NAMALWA (cell line): ENCODE measurements around the gene CARHSP1.
"Not testable (repeated sequence)": the region's sequence is repeated elsewhere in the genome, so short reads cannot be mapped to it uniquely, and the experiment has no call there.

Experiments used
- DNase-seq: peaks from one replicate; pipeline ENCODE4 v3.0.0-alpha.2; 2015; ENCODE audit warnings: low spot score

CARHSP1 gene

GRCh38 chr16:8893426-8893825 is 24.6 kb upstream of the CARHSP1 start:
- no peak for DNase-seq

- no peak for DNase-seq
Observed at GRCh38 chr16:8892101-8892575, 23.3 kb upstream of the CARHSP1 start.

GRCh38 chr16:8890549-8890921 is 21.7 kb upstream of the CARHSP1 start:
- DNase-seq: no peak

GRCh38 chr16:8889893-8890548 is 21.2 kb upstream of the CARHSP1 start:
- no peak for DNase-seq

GRCh38 chr16:8888951-8889892 is 20.4 kb upstream of the CARHSP1 start:
- DNase-seq: no peak

GRCh38 chr16:8887952-8888560 is 19.2 kb upstream of the CARHSP1 start:
- DNase-seq: no peak

- DNase-seq: no peak
Observed at GRCh38 chr16:8887431-8887765, 18.6 kb upstream of the CARHSP1 start.

- DNase-seq: no peak
Observed at GRCh38 chr16:8886593-8887430, 18.0 kb upstream of the CARHSP1 start.

- no peak for DNase-seq
Observed at GRCh38 chr16:8885674-8886592, 17.1 kb upstream of the CARHSP1 start.

- no peak for DNase-seq
Observed at GRCh38 chr16:8882725-8883377, 14.0 kb upstream of the CARHSP1 start.

GRCh38 chr16:8882041-8882617 is 13.3 kb upstream of the CARHSP1 start, which contains the start of gene LITAFD:
TSS of gene LITAFD (plus strand) at chr16:8882351. CDS start at chr16:8884356, 2,005 bp downstream.
- DNase-seq: no peak

- DNase-seq: no peak
Observed at GRCh38 chr16:8880839-8881510, 12.2 kb upstream of the CARHSP1 start.

- DNase-seq: no peak
Observed at GRCh38 chr16:8878523-8878911, 9.7 kb upstream of the CARHSP1 start.

GRCh38 chr16:8877894-8878522 is 9.2 kb upstream of the CARHSP1 start:
- DNase-seq: no peak

GRCh38 chr16:8875317-8875716 is 6.5 kb upstream of the CARHSP1 start:
- DNase-seq: not testable (repeated sequence)

GRCh38 chr16:8874388-8874787 is 5.6 kb upstream of the CARHSP1 start:
- DNase-seq: no peak

GRCh38 chr16:8873866-8874195 is 5.0 kb upstream of the CARHSP1 start:
- not testable (repeated sequence) for DNase-seq

- peak; percentile 51 for DNase-seq
Observed at GRCh38 chr16:8872967-8873865, 4.4 kb upstream of the CARHSP1 start.
